KG1 (cell line): ENCODE data around the gene PMM2.
"Not testable (repeated sequence)": the region's sequence is repeated elsewhere in the genome, so short reads cannot be mapped to it uniquely, and the experiment has no call there.

Experiments used
- DNase-seq: peaks from one replicate; lab custom pipeline; 2025; lab: John Stamatoyannopoulos, UW

PMM2 gene

GRCh38 chr16:8818504-8819270 lies 21.0 kb downstream of the PMM2 start:
- DNase-seq, result no peak

DNA sequence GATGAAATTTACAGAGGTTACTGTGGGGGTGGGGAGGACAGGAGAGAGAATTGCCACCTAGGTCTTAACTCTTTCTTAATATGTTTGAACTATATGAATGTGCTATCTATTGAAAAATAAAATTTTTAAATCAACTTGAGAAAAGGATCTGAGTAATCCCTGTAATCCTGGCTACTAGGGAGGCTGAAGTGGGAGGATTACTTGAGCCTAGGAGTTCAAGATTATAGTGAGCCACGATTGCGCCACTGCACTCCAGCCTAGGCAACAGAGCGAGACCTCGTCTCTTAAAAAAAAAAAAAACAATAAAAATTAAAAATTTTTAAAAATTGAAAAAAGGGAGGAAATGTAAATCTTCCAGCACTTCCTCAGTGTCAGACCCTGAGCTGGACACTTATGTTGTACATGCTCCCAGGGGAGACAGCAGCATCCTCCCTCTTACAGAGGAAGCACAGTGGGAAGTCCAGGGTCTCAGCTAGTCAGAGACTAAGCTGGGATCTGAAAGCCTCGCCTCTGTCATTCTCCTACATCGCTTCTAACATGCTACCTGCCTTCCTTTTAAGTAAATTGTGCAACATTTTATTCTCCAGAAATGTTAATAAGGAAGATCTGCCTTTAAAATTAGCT lies 21.9 kb downstream of the PMM2 start:
- DNase-seq, result no peak

DNA sequence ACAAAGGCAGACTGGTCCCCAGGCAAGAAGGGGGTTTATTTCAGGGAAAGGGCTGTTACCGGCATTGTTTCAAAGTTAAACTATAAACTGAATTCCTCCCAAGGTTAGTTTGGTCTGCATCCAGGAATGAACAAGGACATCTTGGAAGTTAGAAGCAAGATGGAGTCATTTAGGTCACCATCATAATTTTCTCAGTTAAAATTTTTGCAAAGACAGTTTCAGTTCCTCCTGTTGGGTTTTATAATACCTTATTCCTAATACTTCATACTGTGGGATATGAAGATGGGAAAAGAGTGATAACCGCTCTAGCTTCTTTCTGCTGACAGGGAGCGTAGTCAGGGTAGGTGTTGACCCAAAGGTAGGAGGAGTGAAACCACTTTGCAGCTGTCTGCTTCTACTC lies 24.8 kb downstream of the PMM2 start:
- no peak for DNase-seq

- DNase-seq, result no peak
Measured at GRCh38 chr16:8826278-8826879, 28.7 kb downstream of the PMM2 start.

DNA sequence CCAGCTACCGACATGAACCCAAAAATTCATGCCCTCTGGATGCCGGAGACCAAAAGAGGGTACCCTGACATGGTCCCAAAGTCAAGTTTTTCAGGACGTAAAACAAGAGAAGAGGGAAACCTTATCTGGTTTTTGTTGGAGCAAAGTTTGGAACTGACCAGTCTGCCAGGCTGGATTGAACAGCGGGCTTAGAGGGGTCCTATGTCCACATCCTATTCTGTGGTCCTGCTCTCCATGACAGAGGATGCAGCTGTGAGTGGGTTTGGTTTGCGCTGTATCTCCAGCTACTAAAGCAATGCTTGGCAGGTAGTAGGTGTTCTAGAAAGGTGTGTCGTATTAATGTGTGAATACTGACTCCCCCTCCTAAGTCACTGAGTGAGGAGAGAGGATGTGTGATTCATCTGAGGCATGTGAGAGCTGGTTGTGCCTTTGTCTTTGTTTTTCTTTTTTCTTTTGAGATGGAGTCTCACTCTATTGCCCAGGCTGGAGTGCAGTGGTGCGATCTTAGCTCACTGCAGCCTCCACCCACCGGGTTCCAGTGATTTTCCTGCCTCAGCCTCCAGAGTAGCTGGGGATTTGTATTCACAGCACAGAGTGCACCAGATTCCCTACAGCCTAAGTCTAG lies 31.0 kb downstream of the PMM2 start:
- DNase-seq, result no peak

DNA sequence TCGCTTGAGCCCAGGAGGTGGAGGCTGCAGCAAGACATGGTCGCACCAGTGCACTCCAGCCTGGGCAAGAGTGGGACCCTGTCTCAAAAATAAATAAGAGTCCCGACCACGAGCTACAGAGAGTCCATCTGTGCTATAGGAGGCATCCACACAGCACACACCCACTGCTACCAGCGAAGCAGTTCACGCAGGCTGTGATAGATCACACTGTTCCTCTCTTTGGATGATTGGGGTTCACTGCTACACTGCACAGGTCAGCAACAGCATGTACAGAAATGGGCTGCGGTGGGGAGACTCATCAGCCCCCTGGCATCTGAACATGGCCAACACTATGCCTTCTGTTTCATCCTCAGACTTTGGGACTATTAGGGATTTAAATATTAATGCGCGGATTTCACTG lies 33.8 kb downstream of the PMM2 start:
- DNase-seq, result no peak

DNA sequence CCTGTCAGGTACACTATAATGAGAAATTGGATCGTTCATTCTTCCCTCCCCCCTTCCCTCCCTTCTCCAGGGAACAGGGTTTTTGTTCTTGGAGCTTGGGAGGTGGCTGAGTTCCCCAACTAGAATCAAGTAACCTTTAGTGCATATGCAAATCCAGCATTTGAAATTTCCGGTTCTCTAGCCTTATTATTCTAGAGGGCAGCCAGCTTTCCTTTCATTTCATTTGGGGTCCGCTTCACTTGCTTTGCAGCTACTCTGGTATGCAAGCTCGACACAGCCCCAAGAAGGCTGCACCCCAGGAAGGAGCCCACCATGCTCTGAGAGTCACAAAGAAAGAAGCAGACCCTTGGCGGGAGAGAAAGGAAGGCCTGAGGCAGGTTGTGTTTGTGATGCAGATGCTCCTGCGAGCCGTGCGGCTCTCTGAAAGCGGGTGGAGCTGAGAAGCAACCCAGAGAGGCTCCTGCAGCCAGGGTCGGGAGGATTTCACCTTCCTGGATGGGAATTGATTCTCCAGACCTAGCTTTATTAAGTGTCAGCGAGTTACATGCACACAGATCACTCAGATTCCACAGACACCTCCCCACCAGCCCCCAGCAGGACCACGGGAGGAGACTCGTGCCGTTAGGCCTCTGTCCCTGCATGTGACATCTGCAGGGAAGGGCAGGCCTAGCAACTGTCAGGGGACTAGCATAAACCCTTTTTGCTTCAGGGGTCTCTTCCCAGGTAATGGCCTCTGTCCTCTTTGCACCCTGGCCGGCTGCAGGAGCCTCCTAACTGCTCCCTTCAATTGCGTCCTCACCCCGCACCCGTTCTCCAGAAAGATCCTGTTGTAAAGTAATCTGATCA lies 34.5 kb downstream of the PMM2 start:
- no peak for DNase-seq

- DNase-seq, result no peak
Measured at GRCh38 chr16:8832717-8833105, 35.1 kb downstream of the PMM2 start.

GRCh38 chr16:8836797-8837196 lies 39.2 kb downstream of the PMM2 start:
- DNase-seq, result not testable (repeated sequence)

DNA sequence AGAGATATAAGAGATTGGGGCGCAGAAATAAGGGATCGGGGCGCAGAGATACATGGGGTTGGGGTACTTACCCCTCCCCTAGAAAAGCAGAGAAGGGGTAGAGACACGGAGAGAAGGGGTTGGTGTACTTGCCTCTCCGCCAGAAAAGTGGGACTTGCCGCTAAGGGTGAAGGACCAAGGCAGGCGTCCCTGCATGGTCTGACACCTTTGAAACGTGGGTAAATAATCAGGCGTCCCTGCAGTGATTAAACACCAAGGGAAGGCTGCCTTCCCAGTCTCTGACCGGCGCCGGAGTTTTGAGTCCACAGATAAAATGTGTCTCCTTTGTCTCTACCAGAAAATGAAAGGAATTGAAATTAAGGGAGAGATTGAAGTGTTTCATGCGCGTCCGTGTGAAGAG lies 40.0 kb downstream of the PMM2 start:
- DNase-seq, result not testable (repeated sequence)

DNA sequence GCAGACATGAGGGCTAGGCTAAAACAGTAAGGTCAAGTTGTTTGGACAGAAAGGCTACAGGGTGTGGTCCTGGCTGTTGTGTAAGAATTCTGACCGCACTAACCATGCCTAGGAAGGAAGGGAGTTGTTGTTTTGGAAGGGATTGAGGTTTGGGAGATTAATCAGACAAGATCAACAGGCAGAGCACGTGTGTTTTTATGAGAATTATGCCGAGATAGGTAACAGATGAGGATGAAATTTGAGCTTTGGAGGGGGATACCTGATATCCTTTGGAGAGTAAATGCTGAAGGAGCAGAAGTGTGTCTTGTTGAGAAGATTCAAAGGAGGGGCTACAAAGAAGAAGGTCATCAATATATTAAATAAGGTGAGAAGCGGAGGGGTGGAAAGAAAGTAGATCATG lies 44.4 kb downstream of the PMM2 start:
- DNase-seq, result not testable (repeated sequence)

GRCh38 chr16:8843296-8843695 lies 45.7 kb downstream of the PMM2 start:
- DNase-seq, result not testable (repeated sequence)

- DNase-seq, result no peak
Measured at GRCh38 chr16:8845699-8846298, 48.2 kb downstream of the PMM2 start.

DNA sequence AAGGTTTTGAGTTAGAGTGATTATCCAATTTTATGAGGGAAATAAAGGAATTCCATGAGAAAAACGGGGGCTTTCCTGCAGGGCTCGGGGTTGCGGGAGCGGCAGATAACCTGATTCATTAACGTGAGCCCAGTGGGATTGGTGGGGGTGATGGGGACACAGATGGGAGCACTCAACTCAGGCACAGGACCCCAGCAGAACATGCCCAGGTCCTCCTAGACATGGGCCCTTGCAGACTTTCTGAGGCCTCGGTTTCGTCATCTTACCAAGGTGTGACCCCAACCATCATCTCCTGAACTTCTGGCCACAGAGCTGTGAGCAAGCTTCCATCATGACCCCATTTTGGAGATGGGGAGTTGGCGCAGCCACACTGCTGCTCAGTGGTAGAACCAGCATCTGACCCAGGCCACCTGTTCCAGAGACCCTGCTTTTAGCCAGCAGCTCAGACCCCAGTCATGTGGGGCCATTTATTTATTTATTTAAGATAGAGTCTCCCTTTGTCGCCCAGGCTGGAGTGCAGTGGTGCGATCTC lies 48.8 kb downstream of the PMM2 start:
- no peak for DNase-seq

- no peak for DNase-seq
Measured at GRCh38 chr16:8847145-8847544, 49.5 kb downstream of the PMM2 start.

DNA sequence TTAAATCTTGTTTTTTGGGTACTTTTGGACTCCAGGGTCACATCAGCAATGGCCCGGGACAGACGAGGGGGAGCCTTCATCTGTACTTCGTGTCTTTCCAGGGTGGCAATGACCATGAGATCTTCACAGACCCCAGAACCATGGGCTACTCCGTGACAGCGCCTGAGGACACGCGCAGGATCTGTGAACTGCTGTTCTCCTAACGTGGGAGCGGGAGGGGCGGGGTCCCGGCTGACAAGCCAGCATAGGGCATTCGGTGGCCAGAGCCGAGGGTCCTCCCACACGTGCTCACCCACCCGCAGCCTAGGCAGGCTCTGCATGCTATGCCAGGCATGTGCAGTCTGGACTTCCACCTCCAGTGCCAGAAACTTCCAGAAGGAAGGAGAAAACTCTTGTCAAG lies 50.0 kb downstream of the PMM2 start:
- DNase-seq, result no peak

- no peak for DNase-seq
Measured at GRCh38 chr16:8848231-8848938, 50.7 kb downstream of the PMM2 start.

DNA sequence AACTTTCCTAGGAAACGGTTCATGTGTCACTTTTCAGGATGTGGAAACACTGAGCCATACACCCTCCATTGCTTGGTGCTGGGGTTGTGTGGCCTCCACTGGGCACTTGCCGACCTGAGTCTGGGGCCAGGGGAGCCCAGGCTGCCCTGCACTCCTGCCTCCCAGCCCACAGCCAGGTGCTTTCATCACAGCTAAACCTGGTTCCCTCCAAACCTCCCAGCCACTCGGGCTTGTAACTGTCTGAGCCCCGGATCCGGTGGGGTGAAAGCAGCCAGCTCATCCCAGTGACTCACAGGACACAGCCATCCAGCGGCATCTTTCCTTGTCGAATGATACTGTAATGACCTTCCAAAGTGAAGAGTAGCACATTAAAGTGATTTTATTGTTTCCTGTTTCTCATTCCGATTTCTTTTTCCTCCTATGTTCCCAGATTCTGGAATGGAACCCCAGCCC lies 51.3 kb downstream of the PMM2 start:
- no peak for DNase-seq

DNA sequence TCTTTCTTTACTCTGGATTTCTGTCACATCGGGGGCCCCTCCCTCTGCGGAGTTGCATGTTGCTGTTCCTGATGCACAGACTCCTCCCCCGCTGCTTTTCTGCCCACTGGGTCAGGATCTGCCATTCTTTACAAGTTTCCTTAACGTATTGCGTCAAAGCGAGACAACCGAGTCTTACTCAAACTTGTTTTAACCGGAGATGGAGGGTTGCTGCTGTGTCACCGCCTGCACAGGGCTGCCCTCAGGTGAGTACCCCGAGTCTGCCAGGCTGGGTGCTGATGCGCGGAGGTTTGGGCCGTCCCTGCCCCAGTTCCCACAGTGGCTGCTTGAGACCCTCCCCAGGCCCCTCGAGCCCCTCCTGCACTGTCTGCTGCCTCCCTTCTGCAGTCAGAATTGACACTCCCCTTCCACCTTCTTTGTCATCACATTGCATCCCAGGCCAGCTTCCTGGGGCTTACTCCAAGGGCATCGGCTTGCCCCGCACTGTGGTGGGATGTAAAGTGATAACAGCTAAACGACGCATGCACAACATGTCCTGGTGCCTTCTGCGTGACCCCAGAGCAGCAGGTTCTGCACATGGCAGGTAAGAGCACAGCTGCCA lies 51.9 kb downstream of the PMM2 start:
- DNase-seq, result no peak

DNA sequence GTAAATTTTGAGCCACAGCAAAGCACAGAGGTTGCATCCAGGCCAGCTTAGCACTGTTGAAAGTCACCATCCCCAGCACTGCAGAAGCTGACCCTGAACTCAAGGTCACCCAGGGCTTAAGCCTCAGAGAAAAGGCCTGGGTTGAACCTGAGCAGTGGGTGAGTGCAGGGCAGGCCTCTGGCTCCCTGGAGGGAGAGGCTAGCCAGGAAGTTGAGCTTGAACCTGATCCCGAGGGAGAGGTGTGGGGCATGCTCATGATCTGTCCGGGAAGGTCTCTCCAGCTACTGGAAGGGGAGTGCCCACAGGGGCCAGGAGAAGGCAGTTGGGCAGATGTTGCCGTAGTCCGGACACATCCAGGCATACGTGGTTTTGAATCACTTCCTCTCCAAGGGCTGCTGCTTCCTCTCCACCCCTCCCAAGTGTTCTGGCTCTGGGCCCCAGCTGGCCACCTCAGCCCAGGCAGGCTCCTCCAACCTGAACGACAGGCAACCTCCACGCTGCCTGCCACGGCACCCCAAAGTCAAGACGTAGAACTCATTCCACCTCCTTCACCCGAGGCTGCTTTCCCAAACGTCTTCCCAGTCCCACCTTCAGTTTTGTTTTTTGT lies 52.7 kb downstream of the PMM2 start:
- peak; percentile 50 for DNase-seq
